Adrenal gland (tissue), 5 donors: ENCODE results near the gene MDM2.

Experiments used
- CTCF ChIP-seq, 6 experiments: fragments of 450-650 bp in 4 of 6; fragments of 200-600 bp in 2 of 6; sonication (generic) in 1 of 6; IDR thresholded peaks; 1 replicate in 5 of 6; 2 replicates in 1 of 6; pipeline versions ENCODE4 v1.5.1 to v1.8.0; 2016 to 2021; ENCODE audit warnings: antibody characterized with exemption in 6 of 6, mild to moderate bottlenecking in 2 of 6, moderate library complexity in 1 of 6
- POLR2A ChIP-seq, 2 donors: fragments of 450-650 bp; IDR thresholded peaks; one replicate each; pipeline ENCODE4 v1.6.1; 2017; ENCODE audit warnings: antibody characterized with exemption in 2 of 2, mild to moderate bottlenecking in 2 of 2, moderate library complexity in 1 of 2
- donor health status: DM: no; HTN: no; CAD: no.

- no peak for TF ChIP-seq CTCF (IDR thresholded peaks at IDR 0.05)
- no peak for TF ChIP-seq POLR2A (IDR thresholded peaks at IDR 0.05)
Measured at GRCh38 chr12:68876461-68876860, 68.5 kb downstream of the MDM2 start.
